ENCODE measurements around the gene CD47. TPM values are rescaled to one million over a fixed set of nuclear protein-coding genes. Genes with fewer than 3 reads are reported as not detected.

CD47 gene
- total RNA-seq, 1 experiment from 2014 or later, result 42.5 TPM

- no peak overlapping the region for H3K4me3 ChIP-seq (replicated peaks in 1 of 2; ENCODE audit: low read depth in 1 of 2, low read length in 2 of 2)
- no TSS peak for BruUV-seq (replicated peaks)
- H3K9me2 ChIP-seq (ENCODE audit: insufficient read depth), result no peaks in the 10 kb centered on the region
- DNase-seq (ENCODE audit: low read depth, low spot score) (no peak), ATAC-seq (no peak)
- H3K27ac ChIP-seq (ENCODE audit: low read depth, low read length), result no peak overlapping the region
- no peaks in the 10 kb centered on the region for H3K27me3 ChIP-seq (ENCODE audit: insufficient read depth, low read length)
- ChIA-PET POLR2A (no interaction called here), CTCF (no interaction called here), RAD21 (ENCODE audit: low non-redundant PET in 1 of 2, low total read pairs in 2 of 2, uncharacterized antibody in 2 of 2, unreplicated experiment in 2 of 2) (no interaction called here)
- no peak for TF ChIP-seq SP1 (IDR thresholded peaks at IDR 0.05; ENCODE audit: low read depth)
- no peak for TF ChIP-seq JUND (IDR thresholded peaks at IDR 0.05)
- TF ChIP-seq YY1 (IDR thresholded peaks at IDR 0.05; ENCODE audit: extremely low read depth, insufficient replicate concordance, low read depth, low read length), result no peak
- no peak for TF ChIP-seq REST (IDR thresholded peaks at IDR 0.05; ENCODE audit: low read depth)
- no peak overlapping the region for H3K9ac ChIP-seq (ENCODE audit: low read length)
- intact Hi-C loops (cut with micrococcal nuclease), result no loop called here
- H3K9me3 ChIP-seq (ENCODE audit: control insufficient read depth in 1 of 2, insufficient read depth in 1 of 2, low read depth in 1 of 2, low read length in 2 of 2), result no peaks in the 10 kb centered on the region
- H2AFZ ChIP-seq (ENCODE audit: low read depth, low read length, poor library complexity, severe bottlenecking), result no peak overlapping the region
- H3K4me1 ChIP-seq (ENCODE audit: control insufficient read depth in 1 of 2, insufficient read depth in 2 of 2, low read length in 2 of 2), result peaks cover 0 to 2% of the 10 kb centered on the region in 2 experiments; a peak in 2 of 4 replicates
- H4K20me1 ChIP-seq (ENCODE audit: insufficient read depth), result no peaks in the 10 kb centered on the region
- no peaks in the 10 kb centered on the region for H3K79me2 ChIP-seq (ENCODE audit: insufficient read depth, low read length)
- H3K4me2 ChIP-seq (ENCODE audit: low read length), result no peak overlapping the region
- no peaks in the 10 kb centered on the region for H3K36me3 ChIP-seq (ENCODE audit: control insufficient read depth in 1 of 2, insufficient read depth in 2 of 2, low read length in 2 of 2)
These were observed 96.7 kb downstream of the CD47 start for GRCh38 chr3:107994181-107994580.

GRCh38 chr3:107993771-107994170, 97.1 kb downstream of the CD47 start:
- Histone ChIP-seq H2AFZ (ENCODE audit: low read depth, low read length, poor library complexity, severe bottlenecking) (no peak overlapping the region), H3K4me3 (replicated peaks in 1 of 2; ENCODE audit: low read depth in 1 of 2, low read length in 2 of 2) (no peak overlapping the region), H3K4me1 (ENCODE audit: control insufficient read depth in 1 of 2, insufficient read depth in 2 of 2, low read length in 2 of 2) (peaks cover 0 to 3% of the 10 kb centered on the region in 2 experiments; a peak in 3 of 4 replicates), H3K27ac (ENCODE audit: low read depth, low read length) (no peak overlapping the region), H3K27me3 (ENCODE audit: insufficient read depth, low read length) (no peaks in the 10 kb centered on the region), H3K9me2 (ENCODE audit: insufficient read depth) (no peaks in the 10 kb centered on the region), H3K36me3 (ENCODE audit: control insufficient read depth in 1 of 2, insufficient read depth in 2 of 2, low read length in 2 of 2) (no peaks in the 10 kb centered on the region), H3K4me2 (ENCODE audit: low read length) (no peak overlapping the region), H3K9me3 (ENCODE audit: control insufficient read depth in 1 of 2, insufficient read depth in 1 of 2, low read depth in 1 of 2, low read length in 2 of 2) (no peaks in the 10 kb centered on the region), H4K20me1 (ENCODE audit: insufficient read depth) (no peaks in the 10 kb centered on the region), H3K79me2 (ENCODE audit: insufficient read depth, low read length) (no peaks in the 10 kb centered on the region), H3K9ac (ENCODE audit: low read length) (no peak overlapping the region)
- TF ChIP-seq EZH2 (IDR thresholded peaks at IDR 0.05) (no peak), CEBPB (IDR thresholded peaks at IDR 0.05; ENCODE audit: low read depth) (no peak), SRF (IDR thresholded peaks at IDR 0.05; ENCODE audit: low read depth) (no peak), JUND (IDR thresholded peaks at IDR 0.05) (no peak), ZFX (IDR thresholded peaks at IDR 0.05) (no peak)
- ChIA-PET RAD21 (ENCODE audit: low non-redundant PET in 1 of 2, low total read pairs in 2 of 2, uncharacterized antibody in 2 of 2, unreplicated experiment in 2 of 2) (no interaction called here), POLR2A (no interaction called here), CTCF (no interaction called here)
- ATAC-seq, result no peak
- BruUV-seq (replicated peaks), result no TSS peak
- DNase-seq (ENCODE audit: low read depth, low spot score), result no peak
- intact Hi-C loops (cut with micrococcal nuclease), result no loop called here

Other genes with a start within 250 kb of the CD47 start
- 38.4 TPM for gene IFT57, start 131.4 kb upstream of the CD47 start, total RNA-seq (2021; ENCODE audit: unreplicated experiment)
- not detected for gene HHLA2, start 205.5 kb upstream of the CD47 start, total RNA-seq (2021; ENCODE audit: unreplicated experiment)